ENCODE data around the gene STX5. TPM values are rescaled to one million over a fixed set of nuclear protein-coding genes. Genes with fewer than 3 reads are reported as not detected.

Gene STX5
- total RNA-seq, 4 donors from 2014 or later, result 16.2 to 26.0 (median 24.9) TPM

DNA sequence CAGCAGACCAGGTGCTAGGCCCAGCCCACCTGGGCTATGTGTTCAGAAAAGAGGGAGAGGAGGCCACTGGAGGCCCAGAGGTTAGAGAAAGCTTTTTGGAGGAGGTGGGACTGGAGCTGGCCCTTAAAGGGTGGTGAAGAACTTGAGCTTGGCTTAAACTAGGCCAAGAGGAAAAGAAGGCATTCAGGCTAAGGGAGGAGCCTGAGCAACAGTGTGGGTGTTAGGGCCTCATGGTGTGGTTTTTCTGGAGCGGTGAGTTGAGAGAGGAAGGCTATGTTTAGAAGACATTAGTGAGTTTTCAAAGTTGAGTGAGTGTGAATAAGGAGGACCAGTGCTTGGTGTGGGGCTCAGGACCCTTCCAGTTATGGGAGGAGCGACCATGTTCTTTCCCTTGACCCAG, 54.5 kb downstream of the STX5 start:
- Histone ChIP-seq H3K27ac (no peak overlapping the region), H3K27me3 (no peaks in the 10 kb centered on the region), H3K4me3 (no peak overlapping the region), H3K9me3 (no peaks in the 10 kb centered on the region), H3K36me3 (peaks cover 0 to 46% of the 10 kb centered on the region in 2 donors), H3K4me1 (peaks cover under 1 to 5% of the 10 kb centered on the region in 2 donors)
- no peak for ATAC-seq
- DNase-seq, result no peak
- TF ChIP-seq, protein P1, sequence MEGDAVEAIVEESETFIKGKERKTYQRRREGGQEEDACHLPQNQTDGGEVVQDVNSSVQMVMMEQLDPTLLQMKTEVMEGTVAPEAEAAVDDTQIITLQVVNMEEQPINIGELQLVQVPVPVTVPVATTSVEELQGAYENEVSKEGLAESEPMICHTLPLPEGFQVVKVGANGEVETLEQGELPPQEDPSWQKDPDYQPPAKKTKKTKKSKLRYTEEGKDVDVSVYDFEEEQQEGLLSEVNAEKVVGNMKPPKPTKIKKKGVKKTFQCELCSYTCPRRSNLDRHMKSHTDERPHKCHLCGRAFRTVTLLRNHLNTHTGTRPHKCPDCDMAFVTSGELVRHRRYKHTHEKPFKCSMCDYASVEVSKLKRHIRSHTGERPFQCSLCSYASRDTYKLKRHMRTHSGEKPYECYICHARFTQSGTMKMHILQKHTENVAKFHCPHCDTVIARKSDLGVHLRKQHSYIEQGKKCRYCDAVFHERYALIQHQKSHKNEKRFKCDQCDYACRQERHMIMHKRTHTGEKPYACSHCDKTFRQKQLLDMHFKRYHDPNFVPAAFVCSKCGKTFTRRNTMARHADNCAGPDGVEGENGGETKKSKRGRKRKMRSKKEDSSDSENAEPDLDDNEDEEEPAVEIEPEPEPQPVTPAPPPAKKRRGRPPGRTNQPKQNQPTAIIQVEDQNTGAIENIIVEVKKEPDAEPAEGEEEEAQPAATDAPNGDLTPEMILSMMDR (IDR thresholded peaks at IDR 0.05 in 4 of 5, conservative IDR thresholded peaks at IDR 0.05 in 1 of 5), result no peak
- intact Hi-C loops (cut with DNase I; ENCODE audit: low total_unique reads), result no loop called here
- in situ Hi-C loops (cut with MboI; ENCODE audit: low sequenced_read_pairs in 4 of 4), result no loop called here

DNA sequence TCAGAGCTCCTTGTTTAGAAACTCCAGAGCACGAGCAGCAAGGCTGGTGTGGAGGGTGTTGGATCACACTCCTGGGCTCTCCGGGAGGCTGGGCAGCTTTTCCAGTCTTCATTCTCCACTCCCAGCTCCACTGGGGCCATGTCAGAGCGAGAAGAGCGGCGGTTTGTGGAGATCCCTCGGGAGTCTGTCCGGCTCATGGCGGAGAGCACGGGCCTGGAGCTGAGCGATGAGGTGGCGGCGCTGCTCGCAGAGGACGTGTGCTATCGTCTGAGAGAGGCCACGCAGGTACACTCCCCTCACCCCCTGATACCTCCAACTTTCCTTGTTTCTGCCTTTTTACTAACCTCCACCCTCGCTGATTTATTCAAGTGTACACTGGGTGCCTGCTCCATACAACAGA, 56.2 kb downstream of the STX5 start:
- Histone ChIP-seq H3K36me3 (peaks cover 0 to 39% of the 10 kb centered on the region in 2 donors), H3K27me3 (no peaks in the 10 kb centered on the region), H3K9me3 (no peaks in the 10 kb centered on the region), H3K27ac (no peak overlapping the region), H3K4me3 (no peak overlapping the region), H3K4me1 (peaks cover 10 to 14% of the 10 kb centered on the region in 2 donors)
- no peak for TF ChIP-seq POLR2A (IDR thresholded peaks at IDR 0.05)
- TF ChIP-seq, protein P1 (IDR thresholded peaks at IDR 0.05 in 4 of 5, conservative IDR thresholded peaks at IDR 0.05 in 1 of 5), result no peak
- in situ Hi-C loops (cut with MboI; ENCODE audit: low sequenced_read_pairs in 4 of 4) (no loop called here), intact Hi-C loops (cut with DNase I; ENCODE audit: low total_unique reads) (no loop called here)
- ATAC-seq, result no peak
- no peak for DNase-seq

DNA sequence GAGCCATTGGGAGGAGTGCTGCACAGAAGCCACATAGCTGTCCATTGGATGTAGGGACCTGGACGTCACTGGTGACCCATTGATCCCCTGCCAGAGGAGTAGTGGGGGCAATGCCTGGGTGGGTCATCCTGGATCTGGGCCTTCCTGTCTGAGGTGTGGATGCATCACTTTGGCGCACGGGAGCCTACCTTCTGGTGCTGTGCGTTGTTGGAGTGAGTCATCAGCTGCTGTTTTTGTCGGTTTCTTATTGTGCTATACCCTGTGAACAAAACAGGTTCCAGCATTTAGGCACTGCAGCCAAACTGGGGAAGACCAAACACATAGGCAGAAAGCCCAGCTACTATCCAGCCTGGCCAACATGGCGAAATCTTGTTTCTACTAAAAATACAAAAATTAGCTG, 57.4 kb downstream of the STX5 start:
- H3K27ac ChIP-seq, result no peak overlapping the region
- DNase-seq, result no peak
- no peaks in the 10 kb centered on the region for H3K27me3 ChIP-seq
- intact Hi-C loops (cut with DNase I; ENCODE audit: low total_unique reads), result loop anchor here (5.0 kb wide), 2 partner anchors 83 to 182 kb away; partner anchors contain the start of gene TUT1
- in situ Hi-C loops (cut with MboI; ENCODE audit: low sequenced_read_pairs in 4 of 4), result no loop called here
- H3K36me3 ChIP-seq, result peaks cover 0 to 32% of the 10 kb centered on the region in 2 donors
- no peaks in the 10 kb centered on the region for H3K9me3 ChIP-seq
- TF ChIP-seq, protein P1 (IDR thresholded peaks at IDR 0.05 in 4 of 5, conservative IDR thresholded peaks at IDR 0.05 in 1 of 5), result no peak
- no peak for TF ChIP-seq POLR2A (IDR thresholded peaks at IDR 0.05)
- no peak overlapping the region for H3K4me3 ChIP-seq
- no peak for ATAC-seq
- H3K4me1 ChIP-seq, result peaks cover 18 to 23% of the 10 kb centered on the region in 2 donors

DNA sequence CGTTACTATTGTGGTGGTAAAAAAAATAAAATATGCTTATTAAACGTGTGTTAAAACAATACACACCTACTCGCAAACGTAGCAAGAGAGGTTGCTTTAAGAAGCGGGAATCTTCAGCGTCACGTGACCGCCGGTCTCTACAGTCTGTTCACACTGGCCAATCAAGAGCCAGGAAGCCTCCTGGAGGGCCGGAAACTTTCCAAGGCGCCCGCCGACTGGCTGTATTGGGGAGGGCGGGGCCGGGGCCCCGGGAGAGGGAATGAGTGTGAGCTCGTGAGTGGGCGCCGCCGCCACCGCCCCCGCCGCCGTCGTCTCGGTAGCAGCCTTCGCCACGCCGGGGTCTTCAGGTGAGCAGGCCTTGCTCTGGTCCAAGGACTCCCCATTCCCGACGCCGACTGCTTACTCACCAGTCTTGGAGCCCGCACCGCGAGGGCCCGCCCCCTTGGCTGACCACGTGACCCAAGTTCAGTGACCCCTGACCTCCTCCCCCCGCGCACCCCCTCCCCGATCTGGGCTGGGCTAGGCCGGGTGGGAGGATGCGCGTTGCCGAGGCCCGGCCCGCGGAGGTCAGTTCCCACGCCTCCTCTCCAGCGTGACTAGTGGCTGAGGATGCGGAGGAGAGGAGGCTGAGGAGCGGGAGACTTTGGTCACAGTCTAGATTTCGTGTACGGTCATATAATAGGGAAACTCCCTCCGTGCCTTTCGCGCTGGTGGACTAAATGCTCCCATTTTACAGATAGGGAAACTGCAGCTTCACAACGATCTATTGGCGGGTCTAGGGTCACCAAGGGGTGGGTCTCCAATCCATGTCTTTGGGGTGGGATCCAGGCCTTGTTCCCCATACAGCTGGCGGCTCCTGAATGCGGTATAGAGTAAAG, 60.5 kb downstream of the STX5 start, which contains the start of gene TAF6L:
TAF6L (plus strand) TSS at position 253 of the 878 bp plus-strand sequence. CDS start 4,388 bp downstream, outside the sequence.
- peak; percentile 99 for DNase-seq
- intact Hi-C loops (cut with DNase I; ENCODE audit: low total_unique reads) (loop anchor here (5.0 kb wide), 2 partner anchors 86 to 179 kb away; partner anchors contain the start of gene TUT1), in situ Hi-C loops (cut with MboI; ENCODE audit: low sequenced_read_pairs in 4 of 4) (no loop called here)
- H3K4me1 ChIP-seq, result peaks cover 18 to 23% of the 10 kb centered on the region in 2 donors
- H3K36me3 ChIP-seq, result peaks cover 0 to 26% of the 10 kb centered on the region in 2 donors
- no peaks in the 10 kb centered on the region for H3K9me3 ChIP-seq
- peak in 1 of 2 donors; percentile 45 for TF ChIP-seq POLR2A (IDR thresholded peaks at IDR 0.05)
- TF ChIP-seq, protein P1 (IDR thresholded peaks at IDR 0.05 in 4 of 5, conservative IDR thresholded peaks at IDR 0.05 in 1 of 5), result peak in 1 of 5 experiments; percentile 38
- no peaks in the 10 kb centered on the region for H3K27me3 ChIP-seq
- H3K27ac ChIP-seq, result peak within 1 kb of the TSS; percentile 89 to 99 (median 96)
- H3K4me3 ChIP-seq, result peak within 1 kb of the TSS; percentile 74 to 87 (median 76)
- ATAC-seq, result peak; percentile 92 to 97
